Mucosa of descending colon (tissue), 3 donors: ENCODE results near the gene ELMO3. TPM values are rescaled to one million over a fixed set of nuclear protein-coding genes. Genes with fewer than 3 reads are reported as not detected.

Source experiments
- ATAC-seq: fragments of 200-7000 bp; cut with Tn5 transposase; one replicate; pipeline ENCODE4 v1.9.1; 2020; ENCODE audit warnings: mild to moderate bottlenecking, moderate library complexity
- DNase-seq, 3 donors: peaks; one replicate each; pipeline ENCODE4 v3.0.0-alpha.2; 2020
- H3K36me3 ChIP-seq: fragments of 200-600 bp; one replicate; pipeline ENCODE4 v1.8.0; 2021; ENCODE audit warnings: low read depth, mild to moderate bottlenecking
- H3K4me1 ChIP-seq: fragments of 200-600 bp; one replicate; pipeline ENCODE4 v1.8.0; 2021; ENCODE audit warnings: low read depth, mild to moderate bottlenecking
- H3K4me3 ChIP-seq: fragments of 200-600 bp; one replicate; pipeline ENCODE4 v1.8.0; 2021; ENCODE audit warnings: mild to moderate bottlenecking
- H3K9me3 ChIP-seq: fragments of 200-600 bp; one replicate; pipeline ENCODE4 v1.8.0; 2021; ENCODE audit warnings: mild to moderate bottlenecking
- CTCF ChIP-seq: fragments of 200-600 bp; IDR thresholded peaks from one replicate; pipeline ENCODE4 v1.8.0; 2022; ENCODE audit warnings: antibody characterized with exemption, mild to moderate bottlenecking
- intact Hi-C, 2 donors: fragments of 100-400 bp; cut with DNase I in 1 of 2; cut with micrococcal nuclease in 1 of 2; formaldehyde crosslinking; loops; one replicate each; pipeline versions ENCODE4 v1.11.0 to v1.11.1; 2022; cut with DNase I, micrococcal nuclease
- total RNA-seq, 3 donors: library from RNA; stranded (reverse); fragmentation: NEBNext Ultra II Directional in 2 of 3; extraction: Animal tissue kit (Norgen Biotek cat#: 25700) in 2 of 3; gene quantifications; one replicate each; pipeline versions ENCODE4 v1.2.1 to v1.2.4, GENCODE V29; 2021 to 2023
- donor health status: DM: no; HTN: no; CAD: no; lungs with moderate emphysema.
- donor health status: DM: no; HTN: no; CAD: no.
- donor health status: DM: no; HTN: yes; CAD: no.

ELMO3 gene
- total RNA-seq, 3 donors from 2014 or later: 25.4 to 68.0 (median 42.1) TPM

GRCh38 chr16:67170168-67170948 lies 28.6 kb upstream of the ELMO3 start, which contains the start of gene NOL3:
Gene NOL3 (plus strand): TSS chr16:67170538.
- Histone ChIP-seq H3K9me3 (no peaks in the 10 kb centered on the region), H3K4me1 (peaks cover 41% of the 10 kb centered on the region), H3K4me3 (no peak within 1 kb of the TSS)

GRCh38 chr16:67170949-67171649 lies 27.8 kb upstream of the ELMO3 start:
- Histone ChIP-seq H3K4me3 (no peak overlapping the region), H3K4me1 (peaks cover 35% of the 10 kb centered on the region), H3K9me3 (no peaks in the 10 kb centered on the region), H3K36me3 (no peaks in the 10 kb centered on the region)
- intact Hi-C loops: no loop called here
- no peak for DNase-seq
- ATAC-seq: no peak
- TF ChIP-seq CTCF: no peak

More at GRCh38 chr16:67170168-67170948, 28.6 kb upstream of the ELMO3 start, which contains the start of gene NOL3:
- ATAC-seq (peak; percentile 60), DNase-seq (peak; percentile 82 to 91 (median 87))
- H3K36me3 ChIP-seq: no peaks in the 10 kb centered on the region
- no peak for TF ChIP-seq CTCF
- intact Hi-C loops: no loop called here

GRCh38 chr16:67173323-67173722 lies 25.6 kb upstream of the ELMO3 start:
- intact Hi-C loops: no loop called here
- H3K4me1 ChIP-seq: peaks cover 38% of the 10 kb centered on the region
- no peak overlapping the region for H3K4me3 ChIP-seq
- no peaks in the 10 kb centered on the region for H3K36me3 ChIP-seq
- DNase-seq (no peak), ATAC-seq (no peak)
- TF ChIP-seq CTCF: no peak
- H3K9me3 ChIP-seq: no peaks in the 10 kb centered on the region

- peak; percentile 27 for TF ChIP-seq CTCF
- no peak overlapping the region for H3K4me3 ChIP-seq
- peak; percentile 90 to 95 (median 95) for DNase-seq
- H3K9me3 ChIP-seq: no peaks in the 10 kb centered on the region
- intact Hi-C loops: no loop called here
- no peaks in the 10 kb centered on the region for H3K36me3 ChIP-seq
- peaks cover 42% of the 10 kb centered on the region for H3K4me1 ChIP-seq
- peak; percentile 81 for ATAC-seq
These were observed 24.9 kb upstream of the ELMO3 start for GRCh38 chr16:67173808-67174705.

- Histone ChIP-seq H3K4me3 (no peak overlapping the region), H3K4me1 (peaks cover 35% of the 10 kb centered on the region), H3K9me3 (no peaks in the 10 kb centered on the region), H3K36me3 (no peaks in the 10 kb centered on the region)
- no peak for TF ChIP-seq CTCF
- DNase-seq (peak in 2 of 3 donors; percentile 40 to 52), ATAC-seq (no peak)
- intact Hi-C loops: no loop called here
These were observed 24.2 kb upstream of the ELMO3 start for GRCh38 chr16:67174706-67175231.
